SK-N-SH treated with all-trans-retinoic acid at 6 μM for 48 hours (cell line): ENCODE measurements around the gene CFAP161.

Experiments
- ATAC-seq: fragments of 200-7000 bp; cut with Tn5 transposase; 3 replicates; pipeline ENCODE4 v1.9.1; 2020; ENCODE audit warnings: mild to moderate bottlenecking, moderate library complexity
- ARNTL ChIP-seq: fragments of 450-650 bp; formaldehyde crosslinking; IDR thresholded peaks from 2 replicates; pipeline ENCODE4 v1.5.0; 2020; ENCODE audit warnings: low read depth, mild to moderate bottlenecking, moderate library complexity, borderline replicate concordance
- BACH2 ChIP-seq: fragments of 250-450 bp; sonication (Bioruptor Pico); IDR thresholded peaks from 2 replicates; pipeline ENCODE4 v1.9.0; 2021; ENCODE audit warnings: mild to moderate bottlenecking, borderline replicate concordance
- CREB5 ChIP-seq: fragments of 250-450 bp; sonication (Bioruptor Pico); IDR thresholded peaks from 2 replicates; pipeline ENCODE4 v1.5.1; 2020; ENCODE audit warnings: low read depth, mild to moderate bottlenecking, moderate library complexity
- CSRNP3 ChIP-seq: fragments of 250-450 bp; sonication (Bioruptor Pico); IDR thresholded peaks from 2 replicates; pipeline ENCODE4 v1.5.1; 2021; ENCODE audit warnings: mild to moderate bottlenecking, moderate library complexity
- ESRRG ChIP-seq: fragments of 250-450 bp; sonication (Bioruptor Pico); IDR thresholded peaks from 2 replicates; pipeline ENCODE4 v1.6.1; 2021; ENCODE audit warnings: mild to moderate bottlenecking
- ISL1 ChIP-seq: fragments of 250-450 bp; sonication (Bioruptor Pico); IDR thresholded peaks from 2 replicates; pipeline ENCODE4 v2.1.2; 2022; ENCODE audit warnings: mild to moderate bottlenecking, moderate library complexity
- OSR1 ChIP-seq: fragments of 250-450 bp; sonication (Bioruptor Pico); IDR thresholded peaks from 2 replicates; pipeline ENCODE4 v1.8.0; 2022; ENCODE audit warnings: moderate library complexity, mild to moderate bottlenecking, inconsistent platforms
- RARB ChIP-seq: fragments of 250-450 bp; sonication (Bioruptor Pico); IDR thresholded peaks from 2 replicates; pipeline ENCODE4 v1.8.0; 2021; ENCODE audit warnings: mild to moderate bottlenecking, moderate library complexity
- SNAI2 ChIP-seq: fragments of 250-450 bp; sonication (Bioruptor Pico); IDR thresholded peaks from 2 replicates; pipeline ENCODE4 v1.5.0; 2020; ENCODE audit warnings: mild to moderate bottlenecking, moderate library complexity
- TCF4 ChIP-seq: fragments of 250-450 bp; sonication (Bioruptor Pico); IDR thresholded peaks from 2 replicates; pipeline ENCODE4 v1.8.0; 2021; ENCODE audit warnings: mild to moderate bottlenecking, moderate library complexity, borderline replicate concordance
- TSHZ2 ChIP-seq: fragments of 250-450 bp; sonication (Bioruptor Pico); IDR thresholded peaks from 2 replicates; pipeline ENCODE4 v1.5.0; 2020; ENCODE audit warnings: mild to moderate bottlenecking, moderate library complexity
- ZFP3 ChIP-seq: fragments of 250-450 bp; sonication (Bioruptor Pico); IDR thresholded peaks from 2 replicates; pipeline ENCODE4 v1.5.0; 2020; ENCODE audit warnings: mild to moderate bottlenecking, moderate library complexity
- ZFP30 ChIP-seq: fragments of 450-650 bp; formaldehyde crosslinking; IDR thresholded peaks from 2 replicates; pipeline ENCODE4 v1.5.0; 2022; ENCODE audit warnings: mild to moderate bottlenecking, moderate library complexity
- ZNF565 ChIP-seq: fragments of 450-650 bp; formaldehyde crosslinking; conservative IDR thresholded peaks from 2 replicates; pipeline ENCODE4 v1.5.0; 2020; ENCODE audit warnings: low read depth, mild to moderate bottlenecking, moderate library complexity
- ZNF8 ChIP-seq: fragments of 450-650 bp; formaldehyde crosslinking; IDR thresholded peaks from 2 replicates; pipeline ENCODE4 v1.5.0; 2020; ENCODE audit warnings: mild to moderate bottlenecking, moderate library complexity
- TF ChIP-seq, protein P1 (sequence below): fragments of 250-450 bp; sonication (Bioruptor Pico); IDR thresholded peaks from 2 replicates; pipeline ENCODE4 v1.8.0; 2021; ENCODE audit warnings: low read depth, mild to moderate bottlenecking, moderate library complexity, borderline replicate concordance
- TF ChIP-seq, protein P2 (sequence below): fragments of 250-450 bp; sonication (Bioruptor Pico); IDR thresholded peaks from 2 replicates; pipeline ENCODE4 v1.8.0; 2020; ENCODE audit warnings: mild to moderate bottlenecking, moderate library complexity, borderline replicate concordance

CFAP161 gene

DNA sequence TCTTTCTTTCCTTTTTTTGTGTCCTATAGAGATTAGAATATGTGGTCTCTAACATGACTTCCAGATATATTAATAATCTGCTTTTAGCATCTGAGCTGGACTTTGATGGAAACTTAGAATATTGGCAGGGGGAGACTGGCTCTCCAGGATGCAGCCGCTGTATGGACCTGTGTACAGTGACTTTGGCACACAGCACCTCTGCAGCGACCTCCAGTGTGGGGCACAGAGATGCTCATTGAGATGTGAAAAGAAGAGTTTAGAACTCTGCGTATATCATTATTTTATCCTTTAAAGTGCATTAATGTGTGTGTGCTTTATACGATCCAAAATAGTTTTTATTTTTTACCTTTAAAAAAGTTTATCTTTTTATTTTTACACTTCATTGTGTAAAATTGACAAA lies 18.3 kb downstream of the CFAP161 start:
- no peak for ATAC-seq

DNA sequence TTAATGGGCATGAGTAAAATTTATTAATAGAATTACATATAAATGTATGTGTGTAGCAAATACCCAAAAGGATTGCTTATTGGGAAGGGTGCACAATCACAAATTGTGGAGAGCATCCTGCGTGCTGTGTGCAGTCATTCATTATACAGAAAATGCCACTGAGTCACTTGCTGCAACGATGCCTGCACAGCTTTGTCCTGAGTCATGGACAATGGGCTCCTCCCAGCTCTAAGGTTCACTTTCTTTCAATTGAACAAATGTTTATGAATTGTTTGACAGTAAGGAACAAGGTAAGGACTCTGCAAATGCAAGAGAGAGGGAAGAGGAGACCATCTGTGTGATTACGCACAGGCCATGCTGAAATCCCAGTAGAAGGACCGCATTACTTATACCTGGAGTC lies 18.7 kb downstream of the CFAP161 start:
- no peak for TF ChIP-seq CSRNP3 (CRISPR knock-in tag)
- TF ChIP-seq, protein P1, sequence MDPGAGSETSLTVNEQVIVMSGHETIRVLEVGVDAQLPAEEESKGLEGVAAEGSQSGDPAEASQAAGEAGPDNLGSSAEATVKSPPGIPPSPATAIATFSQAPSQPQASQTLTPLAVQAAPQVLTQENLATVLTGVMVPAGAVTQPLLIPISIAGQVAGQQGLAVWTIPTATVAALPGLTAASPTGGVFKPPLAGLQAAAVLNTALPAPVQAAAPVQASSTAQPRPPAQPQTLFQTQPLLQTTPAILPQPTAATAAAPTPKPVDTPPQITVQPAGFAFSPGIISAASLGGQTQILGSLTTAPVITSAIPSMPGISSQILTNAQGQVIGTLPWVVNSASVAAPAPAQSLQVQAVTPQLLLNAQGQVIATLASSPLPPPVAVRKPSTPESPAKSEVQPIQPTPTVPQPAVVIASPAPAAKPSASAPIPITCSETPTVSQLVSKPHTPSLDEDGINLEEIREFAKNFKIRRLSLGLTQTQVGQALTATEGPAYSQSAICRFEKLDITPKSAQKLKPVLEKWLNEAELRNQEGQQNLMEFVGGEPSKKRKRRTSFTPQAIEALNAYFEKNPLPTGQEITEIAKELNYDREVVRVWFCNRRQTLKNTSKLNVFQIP (CRISPR knock-in tag): no peak
- TF ChIP-seq CREB5 (CRISPR knock-in tag): no peak
- TF ChIP-seq TSHZ2 (CRISPR knock-in tag): no peak
- TF ChIP-seq SNAI2 (CRISPR knock-in tag): no peak
- no peak for TF ChIP-seq RARB
- no peak for TF ChIP-seq OSR1 (CRISPR knock-in tag)
- no peak for TF ChIP-seq TCF4 (CRISPR knock-in tag)
- no peak for TF ChIP-seq ARNTL
- TF ChIP-seq ISL1: no peak
- TF ChIP-seq ZNF565 (CRISPR knock-in tag): no peak
- TF ChIP-seq, all 23 proteins: peak for 0
- ATAC-seq: no peak

More for the DNA sequence above, 18.3 kb downstream of the CFAP161 start:
- TF ChIP-seq ARNTL: no peak
- TF ChIP-seq ESRRG (CRISPR knock-in tag): no peak
- TF ChIP-seq ZNF8 (CRISPR knock-in tag): no peak
- no peak for TF ChIP-seq BACH2
- no peak for TF ChIP-seq ZNF565 (CRISPR knock-in tag)
- TF ChIP-seq TCF4 (CRISPR knock-in tag): no peak
- TF ChIP-seq ZFP30: no peak
- TF ChIP-seq CSRNP3 (CRISPR knock-in tag): no peak
- TF ChIP-seq ISL1: no peak
- TF ChIP-seq ZFP3 (CRISPR knock-in tag): no peak
- no peak for TF ChIP-seq SNAI2 (CRISPR knock-in tag)

DNA sequence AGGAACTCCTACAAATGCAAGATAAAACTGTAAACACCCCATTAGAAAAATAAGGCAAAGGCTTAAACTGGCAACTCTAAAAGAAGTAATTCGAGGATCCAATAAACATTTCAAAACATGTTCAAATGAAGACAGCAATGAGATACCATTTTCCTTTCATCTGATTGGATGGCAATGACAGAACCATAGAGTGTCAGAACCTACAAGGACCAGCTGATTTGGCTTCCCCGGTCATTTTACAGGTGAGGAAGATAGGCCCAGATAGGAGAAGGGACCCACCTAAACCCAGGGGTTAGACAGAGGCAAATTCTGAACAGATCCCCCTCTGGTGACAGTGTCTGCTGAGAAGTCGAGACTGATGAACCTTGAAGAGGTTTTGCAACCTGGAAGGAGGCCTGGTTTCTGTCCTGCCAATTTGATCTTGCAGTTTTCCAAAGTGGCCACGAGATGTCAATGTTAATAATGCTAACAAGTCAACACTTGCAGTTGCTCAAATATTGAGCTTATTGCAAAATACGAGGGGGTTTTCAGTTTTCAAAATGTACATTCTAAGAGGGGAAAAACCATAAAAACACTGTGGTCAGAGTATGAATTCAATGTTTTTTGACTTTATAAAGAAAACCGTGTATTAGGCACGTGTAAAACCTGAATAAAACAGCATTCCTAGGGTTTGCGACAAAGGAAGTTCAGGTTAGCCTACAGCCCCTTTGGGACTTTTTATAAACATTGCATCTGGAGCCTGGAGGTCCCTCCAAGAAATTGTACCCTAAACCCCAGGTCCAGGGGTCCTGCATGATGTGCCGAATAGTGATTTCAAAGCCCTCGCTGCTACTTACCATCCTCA lies 21.5 kb downstream of the CFAP161 start:
- ATAC-seq: peak; percentile 66
- TF ChIP-seq BACH2: no peak
- TF ChIP-seq OSR1 (CRISPR knock-in tag): no peak
- no peak for TF ChIP-seq ESRRG (CRISPR knock-in tag)
- TF ChIP-seq, protein P2, sequence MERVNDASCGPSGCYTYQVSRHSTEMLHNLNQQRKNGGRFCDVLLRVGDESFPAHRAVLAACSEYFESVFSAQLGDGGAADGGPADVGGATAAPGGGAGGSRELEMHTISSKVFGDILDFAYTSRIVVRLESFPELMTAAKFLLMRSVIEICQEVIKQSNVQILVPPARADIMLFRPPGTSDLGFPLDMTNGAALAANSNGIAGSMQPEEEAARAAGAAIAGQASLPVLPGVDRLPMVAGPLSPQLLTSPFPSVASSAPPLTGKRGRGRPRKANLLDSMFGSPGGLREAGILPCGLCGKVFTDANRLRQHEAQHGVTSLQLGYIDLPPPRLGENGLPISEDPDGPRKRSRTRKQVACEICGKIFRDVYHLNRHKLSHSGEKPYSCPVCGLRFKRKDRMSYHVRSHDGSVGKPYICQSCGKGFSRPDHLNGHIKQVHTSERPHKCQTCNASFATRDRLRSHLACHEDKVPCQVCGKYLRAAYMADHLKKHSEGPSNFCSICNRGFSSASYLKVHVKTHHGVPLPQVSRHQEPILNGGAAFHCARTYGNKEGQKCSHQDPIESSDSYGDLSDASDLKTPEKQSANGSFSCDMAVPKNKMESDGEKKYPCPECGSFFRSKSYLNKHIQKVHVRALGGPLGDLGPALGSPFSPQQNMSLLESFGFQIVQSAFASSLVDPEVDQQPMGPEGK: no peak
- no peak for TF ChIP-seq CREB5 (CRISPR knock-in tag)
- TF ChIP-seq ZNF8 (CRISPR knock-in tag): no peak
- TF ChIP-seq RARB: no peak
- TF ChIP-seq, protein P1 (CRISPR knock-in tag): no peak
- TF ChIP-seq, all 23 proteins: peak for 0
